PC-9 (cell line): ENCODE results near the gene ENPP7. TPM values are rescaled to one million over a fixed set of nuclear protein-coding genes. Genes with fewer than 3 reads are reported as not detected.

Experiments
- BruUV-seq: library from RNA; stranded (reverse); fragments of 400-500 nt; replicated peaks from 2 replicates; lab custom pipeline; 2021; lab: Mats Ljungman, UMichigan
- CTCF ChIA-PET: fragments of 300-600 bp; sonication (Branson Sonifier 250); formaldehyde crosslinking; loops from one replicate; lab custom pipeline; 2022; ENCODE audit warnings: antibody characterized with exemption; lab: Charles Lee
- POLR2A ChIA-PET: fragments of 300-600 bp; sonication (Branson Sonifier 250); formaldehyde crosslinking; loops from one replicate; lab custom pipeline; 2022; ENCODE audit warnings: antibody characterized with exemption; ENCODE audit not compliant: unreplicated experiment; lab: Charles Lee
- DNase-seq, 2 experiments: peaks; one replicate each; pipeline versions ENCODE4 v3.0.0 to v3.0.0-alpha.2; 2015 to 2022; ENCODE audit warnings: mixed read lengths in 1 of 2
- H2AFZ ChIP-seq: fragments of 200-600 bp; sonication (generic); 2 replicates; pipeline ENCODE4 v1.8.1; 2017; ENCODE audit warnings: antibody characterized with exemption
- H3F3A ChIP-seq: fragments of 200-600 bp; sonication (generic); 2 replicates; pipeline ENCODE4 v1.8.1; 2017; ENCODE audit warnings: antibody characterized with exemption, mild to moderate bottlenecking, low read depth; ENCODE audit not compliant: insufficient read depth
- H3K27ac ChIP-seq: fragments of 200-600 bp; sonication (generic); 2 replicates; pipeline ENCODE4 v1.6.1; 2016; ENCODE audit warnings: mixed run types
- H3K27me3 ChIP-seq: fragments of 200-600 bp; sonication (generic); 2 replicates; pipeline ENCODE4 v1.6.1; 2016; ENCODE audit warnings: low read depth, mixed run types; ENCODE audit not compliant: insufficient read depth
- H3K36me3 ChIP-seq: fragments of 200-600 bp; sonication (generic); 2 replicates; pipeline ENCODE4 v1.6.1; 2016; ENCODE audit warnings: low read depth, mixed run types
- H3K4me1 ChIP-seq: fragments of 200-600 bp; sonication (generic); replicated peaks from 2 replicates; pipeline ENCODE4 v1.6.1; 2016; ENCODE audit warnings: mixed run types; ENCODE audit not compliant: insufficient read depth
- H3K4me2 ChIP-seq: fragments of 200-600 bp; sonication (generic); 2 replicates; pipeline ENCODE4 v1.6.1; 2017; ENCODE audit warnings: mixed run types
- H3K4me3 ChIP-seq: fragments of 200-600 bp; sonication (generic); 2 replicates; pipeline ENCODE4 v1.6.1; 2016; ENCODE audit warnings: mixed run types
- H3K79me2 ChIP-seq: fragments of 200-600 bp; sonication (generic); 2 replicates; pipeline ENCODE4 v1.6.1; 2017; ENCODE audit warnings: low read depth, mixed run types
- H3K9me2 ChIP-seq: fragments of 200-600 bp; sonication (generic); 2 replicates; pipeline ENCODE4 v1.8.1; 2017; ENCODE audit warnings: mild to moderate bottlenecking; ENCODE audit not compliant: insufficient read depth
- H3K9me3 ChIP-seq: fragments of 200-600 bp; sonication (generic); 2 replicates; pipeline ENCODE4 v1.8.1; 2016; ENCODE audit warnings: low read depth; ENCODE audit not compliant: insufficient read depth
- H4K20me1 ChIP-seq: fragments of 200-600 bp; sonication (generic); 2 replicates; pipeline ENCODE4 v1.8.1; 2017; ENCODE audit not compliant: insufficient read depth
- CTCF ChIP-seq: fragments of 200-600 bp; sonication (generic); conservative IDR thresholded peaks from 2 replicates; pipeline ENCODE4 v1.6.1; 2017; ENCODE audit warnings: mixed run types, antibody characterized with exemption, mild to moderate bottlenecking, moderate library complexity
- EZH2 ChIP-seq: fragments of 200-600 bp; sonication (generic); IDR thresholded peaks from 2 replicates; pipeline ENCODE4 v1.8.0; 2017; ENCODE audit warnings: antibody characterized with exemption, low read depth
- intact Hi-C: fragments of 100-400 bp; cut with micrococcal nuclease; formaldehyde crosslinking; loops from one replicate; pipeline ENCODE4 v1.10.0; 2022; ENCODE audit not compliant: unreplicated experiment
- total RNA-seq: library from RNA; stranded (reverse); gene quantifications from 2 replicates; pipeline ENCODE4 v1.2.3, GENCODE V29; 2021

Gene ENPP7
- total RNA-seq, 1 experiment from 2014 or later = not detected

DNA sequence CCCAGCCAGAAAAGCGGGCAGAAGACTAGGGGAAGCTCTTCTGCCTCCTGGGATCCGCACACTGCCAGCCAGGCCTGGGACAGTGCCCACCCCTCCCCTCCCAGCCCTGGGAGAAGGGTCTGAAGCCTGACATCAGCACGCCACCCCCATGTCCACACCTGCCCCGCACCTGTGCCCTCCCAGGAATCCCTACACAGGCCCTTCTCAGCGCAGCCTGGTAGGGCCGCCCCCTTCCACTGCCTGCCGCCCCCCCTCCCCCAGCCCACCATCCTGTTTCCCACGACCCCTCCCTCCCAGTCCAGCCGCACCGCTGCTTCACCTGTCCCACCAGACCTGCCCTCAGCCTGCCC, 10.6 kb downstream of the ENPP7 start:
- Histone ChIP-seq H3K79me2 (no peaks in the 10 kb centered on the region), H3K4me1 (peaks cover 42% of the 10 kb centered on the region), H3K9me2 (no peaks in the 10 kb centered on the region), H2AFZ (no peak overlapping the region), H3K36me3 (no peaks in the 10 kb centered on the region), H3K4me3 (no peak overlapping the region), H3K4me2 (no peak overlapping the region), H4K20me1 (no peaks in the 10 kb centered on the region), H3K27ac (no peak overlapping the region), H3F3A (peaks cover 38% of the 10 kb centered on the region), H3K27me3 (no peaks in the 10 kb centered on the region), H3K9me3 (no peaks in the 10 kb centered on the region)
- POLR2A ChIA-PET = no interaction called here
- no TSS peak for BruUV-seq
- no peak for DNase-seq
- CTCF ChIA-PET = interaction anchor here (1.0 kb wide), 1 partner anchor 19 kb away, joined by 3 read pairs; no protein-coding TSS in a partner anchor
- TF ChIP-seq EZH2 (no peak), CTCF (no peak)
- intact Hi-C loops = no loop called here

- ChIA-PET POLR2A (no interaction called here), CTCF (interaction anchor here (0.6 to 1.0 kb wide), 6 partner anchors 20 to 691 kb away, joined by 3 to 5 read pairs (median 3); no protein-coding TSS in a partner anchor)
- Histone ChIP-seq H3K9me2 (no peaks in the 10 kb centered on the region), H3K9me3 (no peaks in the 10 kb centered on the region), H3K27me3 (no peaks in the 10 kb centered on the region), H2AFZ (no peak overlapping the region), H3K4me3 (no peak overlapping the region), H3K79me2 (no peaks in the 10 kb centered on the region; the same call in 1 of the 2 replicates), H4K20me1 (no peaks in the 10 kb centered on the region), H3K27ac (no peak overlapping the region), H3K36me3 (no peaks in the 10 kb centered on the region), H3F3A (peaks cover 44% of the 10 kb centered on the region), H3K4me2 (peak overlapping the region; percentile 67), H3K4me1 (peaks cover 48% of the 10 kb centered on the region)
- intact Hi-C loops = no loop called here
- TF ChIP-seq EZH2 = no peak
- TF ChIP-seq CTCF = peak; percentile 87
- peak in 1 of 2 experiments; percentile 87 for DNase-seq
- BruUV-seq = no TSS peak
These were observed 11.2 kb downstream of the ENPP7 start for GRCh38 chr17:79741751-79742588.

GRCh38 chr17:79742589-79742918, 11.8 kb downstream of the ENPP7 start:
- Histone ChIP-seq H3K9me3 (no peaks in the 10 kb centered on the region), H3K4me3 (no peak overlapping the region), H3K4me2 (peak overlapping the region; percentile 67; the same call in 1 of the 2 replicates), H4K20me1 (no peaks in the 10 kb centered on the region), H3F3A (peaks cover 45% of the 10 kb centered on the region), H3K36me3 (no peaks in the 10 kb centered on the region), H3K79me2 (no peaks in the 10 kb centered on the region; the same call in 1 of the 2 replicates), H3K27me3 (no peaks in the 10 kb centered on the region), H3K4me1 (peaks cover 49% of the 10 kb centered on the region), H3K9me2 (no peaks in the 10 kb centered on the region), H3K27ac (no peak overlapping the region), H2AFZ (no peak overlapping the region)
- no peak for TF ChIP-seq CTCF
- no peak for TF ChIP-seq EZH2
- intact Hi-C loops = no loop called here
- ChIA-PET CTCF (interaction anchor here (0.6 to 1.0 kb wide), 6 partner anchors 20 to 690 kb away, joined by 3 to 5 read pairs (median 3); no protein-coding TSS in a partner anchor), POLR2A (no interaction called here)
- DNase-seq = no peak
- no TSS peak for BruUV-seq
